ENCODE measurements around the gene NLGN1. TPM values are rescaled to one million over a fixed set of nuclear protein-coding genes. Genes with fewer than 3 reads are reported as not detected.

Gene NLGN1
- total RNA-seq, 1 experiment from 2014 or later: 0.85 TPM

DNA sequence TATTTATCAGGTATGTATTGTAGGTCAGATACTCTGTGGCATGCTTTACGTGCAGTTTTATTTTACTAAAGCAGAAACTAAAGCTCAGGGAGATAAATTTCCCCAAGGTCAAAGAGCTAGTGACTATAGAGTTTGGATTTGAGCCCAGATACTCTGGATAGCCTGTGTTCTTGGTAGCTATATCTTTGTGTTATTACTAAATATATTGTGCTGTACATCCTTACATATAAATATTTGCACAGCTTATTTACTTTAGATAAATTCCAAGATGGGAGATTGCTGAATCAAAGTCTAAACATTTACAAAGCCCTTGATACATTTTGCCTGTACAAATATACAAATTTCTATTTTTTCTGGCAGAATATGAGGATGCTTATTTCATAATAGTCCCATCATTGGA lies 800.7 kb downstream of the NLGN1 start:
- ATAC-seq (no peak), DNase-seq (ENCODE audit: low read depth, low spot score) (no peak)
- Histone ChIP-seq H3K9me3 (ENCODE audit: control insufficient read depth, insufficient read depth, low read depth, low read length) (no peaks in the 10 kb centered on the region), H3K4me1 (ENCODE audit: control insufficient read depth, insufficient read depth, low read length) (no peaks in the 10 kb centered on the region; the same call in 1 of the 2 replicates), H3K27ac (ENCODE audit: low read length) (no peak overlapping the region), H3K27me3 (ENCODE audit: control insufficient read depth, insufficient read depth, low read length) (no peaks in the 10 kb centered on the region), H3K36me3 (ENCODE audit: control insufficient read depth, insufficient read depth, low read length) (no peaks in the 10 kb centered on the region), H3K4me3 (ENCODE audit: low read depth in 2 of 2, low read length in 2 of 2) (no peak overlapping the region)
- ChIA-PET POLR2A (interaction anchor here (0.6 kb wide), 1 partner anchor 1595 kb away, joined by 3 read pairs; no protein-coding TSS in a partner anchor), CTCF (no interaction called here)
- in situ Hi-C loops (cut with HindIII; ENCODE audit: low pct_unique_long_range_greater_than_20kb, low sequenced_read_pairs) (no loop called here), intact Hi-C loops (cut with micrococcal nuclease; ENCODE audit: unreplicated experiment) (no loop called here)
- TF ChIP-seq REST (IDR thresholded peaks at IDR 0.05; ENCODE audit: insufficient read depth in 1 of 2, low read depth in 2 of 2, low read length in 1 of 2) (no peak), POLR2AphosphoS5 (IDR thresholded peaks at IDR 0.05; ENCODE audit: low read depth, low read length) (no peak)
- no TSS peak for BruUV-seq (replicated peaks)

GRCh38 chr3:174199696-174200095 lies 802.2 kb downstream of the NLGN1 start:
- Histone ChIP-seq H3K9me3 (ENCODE audit: control insufficient read depth, insufficient read depth, low read depth, low read length) (no peaks in the 10 kb centered on the region), H3K27me3 (ENCODE audit: control insufficient read depth, insufficient read depth, low read length) (no peaks in the 10 kb centered on the region; the same call in 1 of the 2 replicates), H3K4me3 (ENCODE audit: low read depth in 2 of 2, low read length in 2 of 2) (no peak overlapping the region), H3K36me3 (ENCODE audit: control insufficient read depth, insufficient read depth, low read length) (no peaks in the 10 kb centered on the region), H3K27ac (ENCODE audit: low read length) (no peak overlapping the region), H3K4me1 (ENCODE audit: control insufficient read depth, insufficient read depth, low read length) (no peaks in the 10 kb centered on the region; the same call in 1 of the 2 replicates)
- CTCF ChIA-PET: no interaction called here
- in situ Hi-C loops (cut with HindIII; ENCODE audit: low pct_unique_long_range_greater_than_20kb, low sequenced_read_pairs) (no loop called here), intact Hi-C loops (cut with micrococcal nuclease; ENCODE audit: unreplicated experiment) (no loop called here)
- no TSS peak for BruUV-seq (replicated peaks)
- POLR2A ChIA-PET: no interaction called here
- DNase-seq (ENCODE audit: low read depth, low spot score) (no peak), ATAC-seq (no peak)
- TF ChIP-seq POLR2AphosphoS5 (IDR thresholded peaks at IDR 0.05; ENCODE audit: low read depth, low read length): no peak
- no peak for TF ChIP-seq TCF7L2 (IDR thresholded peaks at IDR 0.05; ENCODE audit: low read depth, low read length)
- no peak for TF ChIP-seq SIN3A (IDR thresholded peaks at IDR 0.05; ENCODE audit: borderline replicate concordance, insufficient read depth, low read depth, low read length)
- no peak for TF ChIP-seq REST (IDR thresholded peaks at IDR 0.05; ENCODE audit: insufficient read depth in 1 of 2, low read depth in 2 of 2, low read length in 1 of 2)
- no peak for TF ChIP-seq CTCF (IDR thresholded peaks at IDR 0.05)

Measured in Panc1 (cell line).